Measurements from ENCODE around the gene PDE4D. TPM values are rescaled to one million over a fixed set of nuclear protein-coding genes. Genes with fewer than 3 reads are reported as not detected.

The PDE4D gene
- total and polyA plus RNA-seq, 2 experiments from 2014 or later: 21.9 to 54.2 TPM

DNA sequence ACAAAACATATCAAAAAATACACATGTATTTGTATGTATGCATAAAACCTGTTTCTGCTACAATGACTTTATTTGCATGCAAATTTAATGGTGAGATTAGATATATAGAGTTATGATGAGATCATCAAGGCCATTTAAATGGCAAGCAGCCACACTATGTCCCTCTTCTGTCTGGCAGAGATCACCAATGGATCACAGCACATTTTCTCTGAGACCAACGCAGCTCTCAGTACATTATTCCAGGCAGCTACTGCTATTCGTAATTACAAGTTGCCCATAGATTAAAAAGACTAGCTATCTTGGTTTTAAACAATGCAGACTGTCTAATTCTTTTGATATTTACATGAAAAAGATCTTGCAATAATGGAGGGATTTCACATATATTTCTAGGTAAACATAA, 629.5 kb downstream of the PDE4D start:
- TF ChIP-seq, protein P1, sequence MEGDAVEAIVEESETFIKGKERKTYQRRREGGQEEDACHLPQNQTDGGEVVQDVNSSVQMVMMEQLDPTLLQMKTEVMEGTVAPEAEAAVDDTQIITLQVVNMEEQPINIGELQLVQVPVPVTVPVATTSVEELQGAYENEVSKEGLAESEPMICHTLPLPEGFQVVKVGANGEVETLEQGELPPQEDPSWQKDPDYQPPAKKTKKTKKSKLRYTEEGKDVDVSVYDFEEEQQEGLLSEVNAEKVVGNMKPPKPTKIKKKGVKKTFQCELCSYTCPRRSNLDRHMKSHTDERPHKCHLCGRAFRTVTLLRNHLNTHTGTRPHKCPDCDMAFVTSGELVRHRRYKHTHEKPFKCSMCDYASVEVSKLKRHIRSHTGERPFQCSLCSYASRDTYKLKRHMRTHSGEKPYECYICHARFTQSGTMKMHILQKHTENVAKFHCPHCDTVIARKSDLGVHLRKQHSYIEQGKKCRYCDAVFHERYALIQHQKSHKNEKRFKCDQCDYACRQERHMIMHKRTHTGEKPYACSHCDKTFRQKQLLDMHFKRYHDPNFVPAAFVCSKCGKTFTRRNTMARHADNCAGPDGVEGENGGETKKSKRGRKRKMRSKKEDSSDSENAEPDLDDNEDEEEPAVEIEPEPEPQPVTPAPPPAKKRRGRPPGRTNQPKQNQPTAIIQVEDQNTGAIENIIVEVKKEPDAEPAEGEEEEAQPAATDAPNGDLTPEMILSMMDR (IDR thresholded peaks at IDR 0.05; ENCODE audit: low read depth, low read length): no peak
- H3K9me3 ChIP-seq (ENCODE audit: low read depth): no peaks in the 10 kb centered on the region
- H3K27ac ChIP-seq: peak overlapping the region; percentile 85
- no peak overlapping the region for H3K4me3 ChIP-seq
- DNase-seq (ENCODE audit: low read depth in 1 of 2, low spot score in 1 of 2): no peak
- H3K4me1 ChIP-seq (ENCODE audit: low read depth): peaks cover 22% of the 10 kb centered on the region
- H3K36me3 ChIP-seq: no peaks in the 10 kb centered on the region
- H3K27me3 ChIP-seq: no peaks in the 10 kb centered on the region

DNA sequence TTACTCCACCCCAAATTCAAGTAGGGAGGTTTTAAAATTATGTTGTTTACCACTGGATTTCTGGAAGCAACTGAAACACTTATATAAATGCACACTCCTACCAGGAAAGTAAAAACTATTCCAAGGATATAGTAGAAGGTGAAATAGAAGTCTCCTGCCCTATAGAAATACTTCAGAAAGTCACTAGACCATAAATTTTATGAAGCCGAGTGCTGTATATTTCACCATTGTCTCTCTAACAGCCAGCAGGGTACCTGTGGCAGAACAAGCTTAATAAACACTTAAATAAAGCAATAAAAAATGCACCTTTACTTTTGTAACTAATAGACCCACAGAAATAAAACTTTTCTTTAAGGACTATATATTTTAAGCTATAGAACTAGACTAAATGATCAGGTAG, 631.6 kb downstream of the PDE4D start:
- TF ChIP-seq, protein P1 (IDR thresholded peaks at IDR 0.05; ENCODE audit: low read depth, low read length): no peak
- H3K27ac ChIP-seq: no peak overlapping the region
- no peaks in the 10 kb centered on the region for H3K27me3 ChIP-seq
- no peak for DNase-seq (ENCODE audit: low read depth in 1 of 2, low spot score in 1 of 2)
- no peaks in the 10 kb centered on the region for H3K9me3 ChIP-seq (ENCODE audit: low read depth)
- H3K4me3 ChIP-seq: no peak overlapping the region
- H3K36me3 ChIP-seq: no peaks in the 10 kb centered on the region
- peaks cover 30% of the 10 kb centered on the region for H3K4me1 ChIP-seq (ENCODE audit: low read depth)

DNA sequence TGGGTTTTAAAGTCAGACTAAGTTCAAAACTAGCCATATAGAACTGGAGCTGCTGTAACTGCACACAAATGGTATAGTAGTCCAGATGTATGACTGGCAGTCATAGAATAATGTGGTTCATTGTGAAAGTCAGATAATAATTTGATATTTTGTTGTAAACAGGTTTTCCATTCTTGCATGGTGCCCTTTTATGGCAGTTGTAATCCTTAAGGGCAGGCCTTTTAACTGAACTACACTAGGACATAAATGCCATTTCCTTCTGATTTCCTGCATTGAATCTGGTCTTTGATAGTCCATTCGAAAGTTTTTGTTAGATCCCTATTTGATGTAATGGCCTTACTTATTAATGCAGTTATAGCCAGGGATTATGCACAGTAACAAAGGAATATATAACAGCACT, 632.6 kb downstream of the PDE4D start:
- TF ChIP-seq, protein P1 (IDR thresholded peaks at IDR 0.05; ENCODE audit: low read depth, low read length): no peak
- no peak overlapping the region for H3K4me3 ChIP-seq
- H3K27ac ChIP-seq: no peak overlapping the region
- H3K9me3 ChIP-seq (ENCODE audit: low read depth): no peaks in the 10 kb centered on the region
- no peak for DNase-seq (ENCODE audit: low read depth in 1 of 2, low spot score in 1 of 2)
- no peaks in the 10 kb centered on the region for H3K27me3 ChIP-seq
- H3K4me1 ChIP-seq (ENCODE audit: low read depth): peaks cover 30% of the 10 kb centered on the region
- no peaks in the 10 kb centered on the region for H3K36me3 ChIP-seq

DNA sequence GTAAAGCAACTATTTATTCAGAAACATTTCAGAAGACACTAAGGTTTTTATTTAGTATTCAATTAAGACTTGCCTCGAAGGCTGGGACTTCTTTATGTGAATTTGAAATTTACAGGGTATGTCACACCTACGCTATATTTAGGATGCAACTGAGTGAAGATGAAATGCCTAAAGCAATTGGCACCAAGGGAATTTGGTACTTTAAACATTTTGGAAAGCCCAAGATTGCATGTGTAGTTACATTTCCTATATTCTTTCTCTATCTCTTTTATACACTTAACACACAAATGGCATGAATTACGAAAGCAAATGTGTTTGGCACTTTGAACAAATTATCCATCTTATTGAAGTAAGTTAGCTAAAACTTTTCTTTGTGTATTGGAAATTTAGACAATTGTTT, 633.3 kb downstream of the PDE4D start:
- Histone ChIP-seq H3K9me3 (ENCODE audit: low read depth) (no peaks in the 10 kb centered on the region), H3K4me1 (ENCODE audit: low read depth) (peaks cover 27% of the 10 kb centered on the region), H3K4me3 (no peak overlapping the region), H3K36me3 (no peaks in the 10 kb centered on the region), H3K27me3 (no peaks in the 10 kb centered on the region), H3K27ac (no peak overlapping the region)
- TF ChIP-seq, protein P1 (IDR thresholded peaks at IDR 0.05; ENCODE audit: low read depth, low read length): no peak
- no peak for DNase-seq (ENCODE audit: low read depth in 1 of 2, low spot score in 1 of 2)

DNA sequence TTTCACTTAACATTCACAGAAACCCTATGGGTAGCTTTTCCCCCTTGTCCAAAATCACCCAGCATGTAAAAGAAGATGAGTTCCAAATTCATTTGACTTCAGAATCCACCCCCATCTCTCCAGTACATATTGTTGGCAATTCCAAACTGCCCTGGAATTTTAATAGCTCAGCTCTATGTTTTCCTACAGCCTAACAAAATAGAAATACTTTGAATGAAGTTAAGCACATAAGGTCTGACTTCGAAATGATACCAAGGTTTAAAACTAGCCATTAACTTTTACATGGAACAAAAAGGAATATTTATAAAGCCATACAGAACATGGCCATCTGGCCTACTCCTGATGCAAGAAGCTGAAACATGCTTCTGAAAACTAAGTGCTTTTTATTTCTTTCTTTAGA, 634.3 kb downstream of the PDE4D start:
- no peak overlapping the region for H3K4me3 ChIP-seq
- peaks cover 17% of the 10 kb centered on the region for H3K4me1 ChIP-seq (ENCODE audit: low read depth)
- no peaks in the 10 kb centered on the region for H3K27me3 ChIP-seq
- TF ChIP-seq, protein P1 (IDR thresholded peaks at IDR 0.05; ENCODE audit: low read depth, low read length): no peak
- H3K9me3 ChIP-seq (ENCODE audit: low read depth): no peaks in the 10 kb centered on the region
- no peaks in the 10 kb centered on the region for H3K36me3 ChIP-seq
- DNase-seq (ENCODE audit: low read depth in 1 of 2, low spot score in 1 of 2): no peak
- H3K27ac ChIP-seq: no peak overlapping the region

All from cardiac muscle cell (in vitro differentiated cells and primary cell).